ENCODE measurements around the gene DLG1. TPM values are rescaled to one million over a fixed set of nuclear protein-coding genes. Genes with fewer than 3 reads are reported as not detected.

Gene DLG1
- total RNA-seq, 4 donors from 2014 or later = 71.4 to 90.4 (median 80.9) TPM

DNA sequence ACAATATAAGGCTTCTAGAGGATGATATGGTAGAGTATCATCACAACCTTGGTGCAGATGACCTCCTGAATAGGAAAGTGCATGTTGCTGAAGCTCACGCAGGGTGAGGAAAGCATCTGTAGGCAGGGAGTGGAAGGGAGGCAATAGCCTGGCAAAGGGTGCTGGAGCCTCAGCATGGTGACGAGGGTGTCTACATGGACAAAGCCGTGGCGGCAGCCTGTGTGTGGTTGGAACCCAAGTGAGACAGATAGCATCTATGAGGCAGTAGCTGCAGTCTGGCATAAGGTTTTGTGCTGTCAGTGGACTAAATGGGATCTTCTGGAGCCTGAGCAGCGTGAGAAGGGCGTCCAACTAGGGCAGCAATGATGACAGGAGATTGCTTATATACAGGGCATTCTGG is 132.5 kb downstream of the DLG1 start:
- Histone ChIP-seq H3K4me1 (peaks cover 0 to 21% (median 0%) of the 10 kb centered on the region in 3 donors), H3K9me3 (no peaks in the 10 kb centered on the region), H3K27me3 (no peaks in the 10 kb centered on the region), H3K36me3 (no peaks in the 10 kb centered on the region), H3K27ac (no peak overlapping the region), H3K4me3 (no peak overlapping the region)
- no peak for ATAC-seq
- WGBS, 2 donors (ENCODE audit: low coverage in 1 of 2) = 89 to 91% methylated on average over 5 to 6 of the region's 6 CpGs
- no peak for TF ChIP-seq CTCF (IDR thresholded peaks at IDR 0.05)
- TF ChIP-seq EP300 (IDR thresholded peaks at IDR 0.05) = no peak
- TF ChIP-seq POLR2AphosphoS5 (IDR thresholded peaks at IDR 0.05) = no peak
- no peak for TF ChIP-seq POLR2A (IDR thresholded peaks at IDR 0.05)

GRCh38 chr3:197155046-197155445 is 143.4 kb downstream of the DLG1 start:
- peaks cover 0 to 11% of the 10 kb centered on the region in 2 donors for H3K36me3 ChIP-seq
- 85 to 100% methylated on average over 1 of the region's 1 CpG for WGBS, 2 donors (ENCODE audit: low coverage in 1 of 2)
- H3K9me3 ChIP-seq = peaks cover 0 to 22% (median 0%) of the 10 kb centered on the region in 3 donors
- TF ChIP-seq POLR2A (IDR thresholded peaks at IDR 0.05) = no peak
- no peak for TF ChIP-seq CTCF (IDR thresholded peaks at IDR 0.05)
- no peak for TF ChIP-seq EP300 (IDR thresholded peaks at IDR 0.05)
- no peak for TF ChIP-seq POLR2AphosphoS5 (IDR thresholded peaks at IDR 0.05)
- H3K27me3 ChIP-seq = no peaks in the 10 kb centered on the region
- no peak for ATAC-seq
- H3K4me1 ChIP-seq = no peaks in the 10 kb centered on the region
- no peak overlapping the region for H3K4me3 ChIP-seq
- H3K27ac ChIP-seq = no peak overlapping the region

DNA sequence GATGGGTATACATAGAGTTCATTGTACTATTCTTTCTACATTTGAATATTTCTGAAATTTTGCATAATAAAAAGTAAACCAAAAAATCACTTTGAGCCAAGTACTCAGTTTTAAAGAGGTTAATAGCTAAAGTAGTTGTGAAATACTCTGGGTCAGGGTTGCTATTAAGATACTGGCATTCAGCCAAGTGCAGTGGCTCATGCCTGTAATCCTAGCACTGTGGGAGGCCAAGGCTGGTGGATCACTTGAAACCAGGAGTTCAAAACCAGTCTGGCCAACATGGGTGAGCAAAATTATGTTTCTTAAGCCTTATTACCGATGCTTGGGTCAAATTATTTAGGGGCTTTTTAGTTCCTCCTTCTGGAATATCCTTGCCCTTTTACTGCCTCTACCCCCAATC is 146.8 kb downstream of the DLG1 start:
- Histone ChIP-seq H3K4me1 (no peaks in the 10 kb centered on the region), H3K9me3 (peaks cover 0 to 19% (median 0%) of the 10 kb centered on the region in 3 donors), H3K27me3 (no peaks in the 10 kb centered on the region), H3K36me3 (peaks cover 0 to 11% of the 10 kb centered on the region in 2 donors), H3K27ac (no peak overlapping the region), H3K4me3 (no peak overlapping the region)
- peak; percentile 53 for ATAC-seq
- TF ChIP-seq POLR2AphosphoS5 (IDR thresholded peaks at IDR 0.05) (peak; percentile 24), CTCF (IDR thresholded peaks at IDR 0.05) (no peak), EP300 (IDR thresholded peaks at IDR 0.05) (no peak)
- WGBS, 2 donors (ENCODE audit: low coverage in 1 of 2) = 100% methylated on average over 1 of the region's 1 CpG

- no peak overlapping the region for H3K27ac ChIP-seq
- no peak overlapping the region for H3K4me3 ChIP-seq
- no peaks in the 10 kb centered on the region for H3K27me3 ChIP-seq
- H3K4me1 ChIP-seq = no peaks in the 10 kb centered on the region
- H3K9me3 ChIP-seq = no peaks in the 10 kb centered on the region
- no peak for ATAC-seq
- 64 to 95% methylated on average over 3 of the region's 3 CpGs for WGBS, 2 donors (ENCODE audit: low coverage in 1 of 2)
- no peaks in the 10 kb centered on the region for H3K36me3 ChIP-seq
- TF ChIP-seq POLR2A (IDR thresholded peaks at IDR 0.05) (no peak), POLR2AphosphoS5 (IDR thresholded peaks at IDR 0.05) (no peak), CTCF (IDR thresholded peaks at IDR 0.05) (no peak), EP300 (IDR thresholded peaks at IDR 0.05) (no peak)
These were observed 148.9 kb downstream of the DLG1 start for GRCh38 chr3:197149528-197149927.

DNA sequence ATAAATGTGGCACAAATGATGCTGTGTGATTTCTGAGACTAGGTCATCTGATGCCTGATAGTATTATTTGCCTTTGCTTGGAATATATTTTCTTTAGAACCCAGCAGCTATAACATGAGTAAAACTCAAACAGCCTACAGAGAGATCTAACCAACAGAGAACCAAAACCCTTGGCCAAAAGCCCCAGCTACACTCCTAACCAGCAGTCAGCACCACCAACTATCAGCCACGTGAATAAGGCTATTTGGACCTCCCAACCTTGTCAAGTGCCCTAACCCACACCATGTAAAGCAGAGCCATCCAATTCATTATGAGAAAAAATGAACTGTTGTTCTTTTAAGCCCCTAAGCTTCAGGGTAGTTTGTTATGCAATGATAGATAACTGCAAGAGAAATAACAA is 154.2 kb downstream of the DLG1 start:
- H3K27me3 ChIP-seq = no peaks in the 10 kb centered on the region
- H3K36me3 ChIP-seq = peaks cover 0 to 21% of the 10 kb centered on the region in 2 donors
- TF ChIP-seq EP300 (IDR thresholded peaks at IDR 0.05) (no peak), POLR2A (IDR thresholded peaks at IDR 0.05) (no peak), POLR2AphosphoS5 (IDR thresholded peaks at IDR 0.05) (no peak), CTCF (IDR thresholded peaks at IDR 0.05) (no peak)
- WGBS, 2 donors (ENCODE audit: low coverage in 1 of 2) = 90% methylated on average over 1 of the region's 1 CpG
- no peaks in the 10 kb centered on the region for H3K9me3 ChIP-seq
- ATAC-seq = no peak
- H3K27ac ChIP-seq = no peak overlapping the region
- no peaks in the 10 kb centered on the region for H3K4me1 ChIP-seq
- no peak overlapping the region for H3K4me3 ChIP-seq
